Measurements from ENCODE around the gene TRAF1. TPM values are rescaled to one million over a fixed set of nuclear protein-coding genes. Genes with fewer than 3 reads are reported as not detected.

TRAF1 gene
- total and polyA plus RNA-seq, 12 donors, result 1.1 to 6.7 (median 2.0) TPM

- H3K4me1 ChIP-seq, result peaks cover 0 to 18% (median 9%) of the 10 kb centered on the region in 9 donors
- no peaks in the 10 kb centered on the region for H3K9me3 ChIP-seq
- peak overlapping the region in 6 of 10 donors; percentile 80 to 89 (median 83) for H3K27ac ChIP-seq
- H3K4me3 ChIP-seq, result no peak overlapping the region
- no peak for TF ChIP-seq CTCF (IDR thresholded peaks at IDR 0.05)
- DNase-seq, result peak in 1 of 2 donors; percentile 19
- peaks cover 0 to 78% (median 0%) of the 10 kb centered on the region in 9 donors for H3K36me3 ChIP-seq
- H3K27me3 ChIP-seq, result no peaks in the 10 kb centered on the region
- intact Hi-C loops (cut with DNase I), result loop anchor here in 5 of 10 donors (2.0 to 10.0 kb wide), 5 partner anchors 63 to 205 kb away; partner anchors contain the start of gene CNTRL (in 1 of the 5)
- no peak for ATAC-seq
- 87 to 92% methylated on average over 10 of the region's 10 CpGs for WGBS, 2 donors
These were observed 56.9 kb downstream of the TRAF1 start for GRCh38 chr9:120869726-120870125.

GRCh38 chr9:120869360-120869687 is 57.3 kb downstream of the TRAF1 start:
- H3K36me3 ChIP-seq, result peaks cover 0 to 79% (median 0%) of the 10 kb centered on the region in 9 donors
- H3K4me3 ChIP-seq, result peak overlapping the region; percentile 43 to 77 (median 60)
- ATAC-seq, result no peak
- H3K27me3 ChIP-seq, result no peaks in the 10 kb centered on the region
- H3K4me1 ChIP-seq, result peaks cover 0 to 18% (median 9%) of the 10 kb centered on the region in 9 donors
- WGBS, 2 donors, result 39 to 49% methylated on average over 10 of the region's 10 CpGs
- TF ChIP-seq CTCF (IDR thresholded peaks at IDR 0.05), result peak in 2 of 9 donors; percentile 1 to 2
- intact Hi-C loops (cut with DNase I), result loop anchor here in 4 of 10 donors (2.0 to 5.0 kb wide), 3 partner anchors 63 to 68 kb away; no protein-coding TSS in a partner anchor
- H3K9me3 ChIP-seq, result no peaks in the 10 kb centered on the region
- no peak for DNase-seq
- H3K27ac ChIP-seq, result peak overlapping the region in 9 of 10 donors; percentile 80 to 89 (median 82)

- DNase-seq, result peak; percentile 95 to 96
- Histone ChIP-seq H3K4me1 (peaks cover 0 to 18% (median 9%) of the 10 kb centered on the region in 9 donors), H3K36me3 (peaks cover 0 to 79% (median 0%) of the 10 kb centered on the region in 9 donors), H3K9me3 (no peaks in the 10 kb centered on the region), H3K27me3 (no peaks in the 10 kb centered on the region), H3K27ac (peak overlapping the region; percentile 1 to 89 (median 82)), H3K4me3 (peak overlapping the region; percentile 43 to 77 (median 60))
- peak in 7 of 9 donors; percentile 26 to 75 (median 62) for TF ChIP-seq CTCF (IDR thresholded peaks at IDR 0.05)
- 17 to 20% methylated on average over 50 to 52 of the region's 52 CpGs for WGBS, 2 donors
- intact Hi-C loops (cut with DNase I), result loop anchor here in 4 of 10 donors (2.0 to 5.0 kb wide), 3 partner anchors 64 to 68 kb away; no protein-coding TSS in a partner anchor
- peak; percentile 94 to 97 (median 95) for ATAC-seq
These were observed 57.8 kb downstream of the TRAF1 start for GRCh38 chr9:120868676-120869359.

- ATAC-seq (peak in 1 of 8 donors; percentile 14), DNase-seq (no peak)
- H3K9me3 ChIP-seq, result no peaks in the 10 kb centered on the region
- H3K4me1 ChIP-seq, result peaks cover 0 to 18% (median 9%) of the 10 kb centered on the region in 9 donors
- TF ChIP-seq CTCF (IDR thresholded peaks at IDR 0.05), result peak in 1 of 9 donors; percentile 11
- no peaks in the 10 kb centered on the region for H3K27me3 ChIP-seq
- intact Hi-C loops (cut with DNase I), result loop anchor here in 4 of 10 donors (2.0 to 5.0 kb wide), 3 partner anchors 64 to 69 kb away; no protein-coding TSS in a partner anchor
- H3K27ac ChIP-seq, result peak overlapping the region; percentile 1 to 89 (median 80)
- H3K36me3 ChIP-seq, result peaks cover 0 to 79% (median 0%) of the 10 kb centered on the region in 9 donors
- WGBS, 2 donors, result 33 to 34% methylated on average over 11 of the region's 11 CpGs
- peak overlapping the region; percentile 19 to 77 (median 60) for H3K4me3 ChIP-seq
These were observed 58.3 kb downstream of the TRAF1 start for GRCh38 chr9:120868339-120868675.
